ENCODE data around the gene RARS2.

Gene RARS2

DNA sequence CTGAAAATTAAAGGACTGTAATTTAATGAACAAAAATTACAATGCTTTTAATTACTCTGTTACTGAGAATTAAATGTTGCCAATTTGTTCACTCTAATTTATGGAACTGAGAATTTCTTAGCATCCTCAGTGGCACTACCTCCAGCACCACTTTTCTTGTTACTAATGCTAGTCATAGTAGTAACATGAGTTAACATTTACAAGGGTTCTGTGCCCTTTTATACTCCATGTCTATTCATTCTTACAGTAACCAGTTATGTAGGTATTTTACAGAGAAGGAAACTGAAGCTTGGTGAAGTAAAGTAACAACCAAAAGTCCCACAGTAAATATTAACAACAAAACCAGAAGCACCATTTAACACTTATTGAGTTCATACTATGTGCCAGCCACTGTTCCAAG, 34.3 kb downstream of the RARS2 start:
- Histone ChIP-seq H3K36me3 (ENCODE audit: control insufficient read depth, insufficient read depth, low read length) (no peaks in the 10 kb centered on the region), H3K9ac (no peak overlapping the region), H3K79me2 (no peaks in the 10 kb centered on the region), H3K4me2 (ENCODE audit: low read length) (no peak overlapping the region), H3K27ac (no peak overlapping the region), H2AFZ (no peak overlapping the region), H3K4me3 (ENCODE audit: low read depth, low read length) (no peak overlapping the region), H3K27me3 (ENCODE audit: control insufficient read depth, insufficient read depth, low read length) (no peaks in the 10 kb centered on the region), H3K4me1 (no peaks in the 10 kb centered on the region), H3K9me3 (ENCODE audit: control insufficient read depth, low read length) (no peaks in the 10 kb centered on the region)
- TF ChIP-seq, protein P1, sequence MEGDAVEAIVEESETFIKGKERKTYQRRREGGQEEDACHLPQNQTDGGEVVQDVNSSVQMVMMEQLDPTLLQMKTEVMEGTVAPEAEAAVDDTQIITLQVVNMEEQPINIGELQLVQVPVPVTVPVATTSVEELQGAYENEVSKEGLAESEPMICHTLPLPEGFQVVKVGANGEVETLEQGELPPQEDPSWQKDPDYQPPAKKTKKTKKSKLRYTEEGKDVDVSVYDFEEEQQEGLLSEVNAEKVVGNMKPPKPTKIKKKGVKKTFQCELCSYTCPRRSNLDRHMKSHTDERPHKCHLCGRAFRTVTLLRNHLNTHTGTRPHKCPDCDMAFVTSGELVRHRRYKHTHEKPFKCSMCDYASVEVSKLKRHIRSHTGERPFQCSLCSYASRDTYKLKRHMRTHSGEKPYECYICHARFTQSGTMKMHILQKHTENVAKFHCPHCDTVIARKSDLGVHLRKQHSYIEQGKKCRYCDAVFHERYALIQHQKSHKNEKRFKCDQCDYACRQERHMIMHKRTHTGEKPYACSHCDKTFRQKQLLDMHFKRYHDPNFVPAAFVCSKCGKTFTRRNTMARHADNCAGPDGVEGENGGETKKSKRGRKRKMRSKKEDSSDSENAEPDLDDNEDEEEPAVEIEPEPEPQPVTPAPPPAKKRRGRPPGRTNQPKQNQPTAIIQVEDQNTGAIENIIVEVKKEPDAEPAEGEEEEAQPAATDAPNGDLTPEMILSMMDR (IDR thresholded peaks at IDR 0.05) = no peak

DNA sequence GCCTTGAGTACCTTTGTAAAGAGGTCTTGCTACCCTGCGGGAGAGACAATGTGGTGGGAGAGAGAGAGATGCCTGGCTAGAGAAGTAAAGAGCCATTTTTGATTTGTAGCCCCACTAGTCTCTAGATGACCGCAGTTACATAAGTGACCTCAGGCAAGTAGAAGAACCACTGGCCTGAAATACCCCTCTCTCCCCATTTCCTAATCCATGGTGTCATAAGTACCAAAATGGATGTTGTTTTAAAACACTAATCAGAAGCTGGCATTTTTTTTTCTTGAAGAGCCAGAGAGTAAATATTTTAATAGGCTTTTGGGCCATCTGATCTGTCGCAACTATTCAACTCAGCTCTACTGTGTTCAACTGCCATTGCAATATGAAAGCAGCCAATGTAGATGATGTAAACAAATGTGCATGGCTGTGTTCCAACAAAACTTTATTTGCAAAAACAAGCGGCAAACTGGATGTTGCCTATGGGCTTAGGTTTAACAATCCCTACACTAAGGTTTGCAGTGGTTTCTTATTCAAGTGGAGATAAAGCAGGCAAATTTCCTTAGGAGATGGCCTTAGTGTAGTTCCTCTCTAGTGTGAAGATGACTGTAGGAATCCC, 36.5 kb downstream of the RARS2 start:
- Histone ChIP-seq H3K9me3 (ENCODE audit: control insufficient read depth, low read length) (no peaks in the 10 kb centered on the region), H3K4me3 (ENCODE audit: low read depth, low read length) (no peak overlapping the region), H3K27me3 (ENCODE audit: control insufficient read depth, insufficient read depth, low read length) (no peaks in the 10 kb centered on the region), H3K4me1 (no peaks in the 10 kb centered on the region), H3K36me3 (ENCODE audit: control insufficient read depth, insufficient read depth, low read length) (no peaks in the 10 kb centered on the region), H3K4me2 (ENCODE audit: low read length) (no peak overlapping the region), H2AFZ (no peak overlapping the region), H3K79me2 (no peaks in the 10 kb centered on the region), H3K9ac (no peak overlapping the region), H3K27ac (no peak overlapping the region)
- TF ChIP-seq, protein P1 (IDR thresholded peaks at IDR 0.05) = no peak

DNA sequence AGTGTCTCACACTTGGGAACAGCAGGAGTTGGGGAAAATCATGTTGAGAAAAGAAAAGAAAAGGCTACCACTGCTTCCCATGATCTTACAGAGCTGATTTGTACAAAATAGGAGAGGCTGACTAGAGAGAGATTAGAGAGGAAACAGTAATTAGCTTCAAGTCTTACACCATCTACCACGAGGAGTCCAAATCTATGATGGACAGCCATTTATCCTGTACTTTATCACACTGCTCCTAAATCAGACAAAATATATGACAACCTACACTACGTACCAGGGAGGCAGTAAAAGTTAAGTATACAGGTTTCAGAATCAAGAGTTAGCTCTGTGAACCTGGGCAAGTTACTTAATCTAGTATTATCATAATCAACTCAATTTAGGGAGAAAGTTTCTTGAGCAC, 38.0 kb downstream of the RARS2 start:
- H3K27ac ChIP-seq = no peak overlapping the region
- H3K36me3 ChIP-seq (ENCODE audit: control insufficient read depth, insufficient read depth, low read length) = no peaks in the 10 kb centered on the region
- H3K9ac ChIP-seq = no peak overlapping the region
- H3K9me3 ChIP-seq (ENCODE audit: control insufficient read depth, low read length) = no peaks in the 10 kb centered on the region
- H3K4me3 ChIP-seq (ENCODE audit: low read depth, low read length) = no peak overlapping the region
- H3K79me2 ChIP-seq = no peaks in the 10 kb centered on the region
- TF ChIP-seq, protein P1 (IDR thresholded peaks at IDR 0.05) = no peak
- H2AFZ ChIP-seq = no peak overlapping the region
- H3K4me2 ChIP-seq (ENCODE audit: low read length) = no peak overlapping the region
- H3K4me1 ChIP-seq = no peaks in the 10 kb centered on the region
- no peaks in the 10 kb centered on the region for H3K27me3 ChIP-seq (ENCODE audit: control insufficient read depth, insufficient read depth, low read length)

DNA sequence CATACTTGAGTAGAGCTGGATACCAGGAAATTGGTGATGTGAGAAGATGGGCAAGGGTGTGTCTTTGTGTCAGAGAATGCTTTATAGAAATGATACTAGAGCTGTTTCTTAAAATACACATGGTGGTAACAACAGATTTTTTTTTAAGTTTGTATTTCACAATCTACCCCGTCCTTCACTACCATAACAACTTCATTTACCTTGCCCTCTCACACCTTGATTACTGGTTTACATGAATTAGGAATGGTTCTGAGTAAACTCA, 45.4 kb downstream of the RARS2 start:
- H3K4me1 ChIP-seq = no peaks in the 10 kb centered on the region
- H3K27me3 ChIP-seq (ENCODE audit: control insufficient read depth, insufficient read depth, low read length) = no peaks in the 10 kb centered on the region
- no peaks in the 10 kb centered on the region for H3K79me2 ChIP-seq
- no peaks in the 10 kb centered on the region for H3K9me3 ChIP-seq (ENCODE audit: control insufficient read depth, low read length)
- H2AFZ ChIP-seq = no peak overlapping the region
- TF ChIP-seq, protein P1 (IDR thresholded peaks at IDR 0.05) = no peak
- H3K4me2 ChIP-seq (ENCODE audit: low read length) = no peak overlapping the region
- no peak overlapping the region for H3K27ac ChIP-seq
- no peaks in the 10 kb centered on the region for H3K36me3 ChIP-seq (ENCODE audit: control insufficient read depth, insufficient read depth, low read length)
- no peak overlapping the region for H3K9ac ChIP-seq
- H3K4me3 ChIP-seq (ENCODE audit: low read depth, low read length) = no peak overlapping the region

DNA sequence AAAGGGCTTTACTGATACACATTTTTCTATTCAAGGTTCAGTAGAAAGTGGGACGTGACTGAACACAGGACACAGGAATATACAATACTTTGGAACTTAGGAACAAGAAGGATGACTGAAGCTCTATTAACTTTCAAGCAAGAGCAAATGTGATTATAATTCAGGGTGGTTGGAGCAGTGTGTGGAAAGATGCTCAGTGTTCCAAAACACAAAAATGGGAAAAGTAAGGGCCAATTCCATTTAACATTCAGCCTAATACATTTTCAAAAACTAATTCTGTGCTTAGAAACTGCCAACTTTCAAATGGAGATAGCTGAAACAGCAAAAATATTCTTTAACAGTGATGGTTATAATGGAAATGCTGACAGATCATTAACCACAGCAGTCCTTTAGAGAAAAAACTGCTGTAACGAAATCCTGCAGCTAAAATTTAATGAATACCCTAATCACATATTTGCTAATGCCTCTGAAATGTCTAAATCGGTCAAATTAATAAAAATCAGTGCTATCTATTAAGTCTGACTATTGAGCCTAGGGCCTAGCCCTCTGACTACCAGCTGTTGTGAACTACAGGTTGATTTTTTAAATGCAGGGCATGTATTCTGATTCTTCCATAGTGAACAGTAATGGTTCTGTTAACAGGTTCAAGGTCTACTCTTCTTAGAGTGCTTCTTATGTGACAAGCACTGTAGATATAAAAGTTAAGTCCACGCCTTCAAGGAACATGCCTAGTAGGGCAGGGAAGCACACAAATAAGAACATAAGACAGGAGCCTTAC, 45.9 kb downstream of the RARS2 start:
- Histone ChIP-seq H2AFZ (no peak overlapping the region), H3K27me3 (ENCODE audit: control insufficient read depth, insufficient read depth, low read length) (no peaks in the 10 kb centered on the region), H3K79me2 (no peaks in the 10 kb centered on the region), H3K4me1 (no peaks in the 10 kb centered on the region), H3K4me2 (ENCODE audit: low read length) (no peak overlapping the region), H3K9ac (no peak overlapping the region), H3K36me3 (ENCODE audit: control insufficient read depth, insufficient read depth, low read length) (no peaks in the 10 kb centered on the region), H3K27ac (no peak overlapping the region), H3K4me3 (ENCODE audit: low read depth, low read length) (no peak overlapping the region), H3K9me3 (ENCODE audit: control insufficient read depth, low read length) (no peaks in the 10 kb centered on the region)
- TF ChIP-seq, protein P1 (IDR thresholded peaks at IDR 0.05) = no peak

All from parathyroid adenoma (tissue), 2 donors.